Islet of Langerhans (tissue), 1 donor: Measurements from ENCODE around the gene POU2F2.

ENCODE experiments used
- FAIRE-seq: peaks from one replicate; lab custom pipeline; 2011; peaks lifted over from hg19 to GRCh38; lab: Jason Lieb, UNC

Gene POU2F2

GRCh38 chr19:42079886-42080763 is 52.1 kb downstream of the POU2F2 start:
- FAIRE-seq, result no peak

GRCh38 chr19:42079276-42079669 is 53.0 kb downstream of the POU2F2 start:
- no peak for FAIRE-seq

- FAIRE-seq, result no peak
Observed at GRCh38 chr19:42078538-42079275, 53.5 kb downstream of the POU2F2 start.

GRCh38 chr19:42078058-42078457 is 54.2 kb downstream of the POU2F2 start:
- FAIRE-seq, result no peak

- no peak for FAIRE-seq
Observed at GRCh38 chr19:42076380-42076944, 55.8 kb downstream of the POU2F2 start.

- peak; percentile 94 for FAIRE-seq
Observed at GRCh38 chr19:42075616-42076379, 56.4 kb downstream of the POU2F2 start, which contains the start of gene ZNF574. Gene ZNF574 (plus strand): TSS chr19:42076166. CDS start chr19:42078607, 2,441 bp downstream.

GRCh38 chr19:42075364-42075615 is 57.0 kb downstream of the POU2F2 start:
- no peak for FAIRE-seq

- no peak for FAIRE-seq
Observed at GRCh38 chr19:42074513-42075363, 57.5 kb downstream of the POU2F2 start.

- no peak for FAIRE-seq
Observed at GRCh38 chr19:42071247-42071646, 61.0 kb downstream of the POU2F2 start.

- FAIRE-seq, result no peak
Observed at GRCh38 chr19:42069619-42070351, 62.5 kb downstream of the POU2F2 start, which contains the start of gene GRIK5. Gene GRIK5 (minus strand): TSS chr19:42070206. CDS start chr19:42065770, 4,436 bp downstream.

- no peak for FAIRE-seq
Observed at GRCh38 chr19:42068756-42069571, 63.3 kb downstream of the POU2F2 start.

GRCh38 chr19:42068361-42068755 is 63.9 kb downstream of the POU2F2 start:
- FAIRE-seq, result no peak

GRCh38 chr19:42067315-42067888 is 64.8 kb downstream of the POU2F2 start:
- FAIRE-seq, result no peak

- FAIRE-seq, result no peak
Observed at GRCh38 chr19:42066075-42066754, 66.0 kb downstream of the POU2F2 start.

GRCh38 chr19:42065511-42065910 is 66.7 kb downstream of the POU2F2 start:
- FAIRE-seq, result no peak

GRCh38 chr19:42065051-42065450 is 67.2 kb downstream of the POU2F2 start:
- no peak for FAIRE-seq

GRCh38 chr19:42064432-42064831 is 67.8 kb downstream of the POU2F2 start:
- no peak for FAIRE-seq

- FAIRE-seq, result no peak
Observed at GRCh38 chr19:42062381-42062780, 69.9 kb downstream of the POU2F2 start.

GRCh38 chr19:42060117-42060516 is 72.1 kb downstream of the POU2F2 start:
- no peak for FAIRE-seq
